GM23248 (cell line): ENCODE measurements around the gene YIF1B. TPM values are rescaled to one million over a fixed set of nuclear protein-coding genes. Genes with fewer than 3 reads are reported as not detected.
"Not testable (repeated sequence)": the region's sequence is repeated elsewhere in the genome, so short reads cannot be mapped to it uniquely, and the experiment has no call there.

ENCODE experiments used
- DNase-seq: peaks from one replicate; pipeline ENCODE4 v3.0.0-alpha.2; 2015
- H2AFZ ChIP-seq: fragments of 200-600 bp; sonication (generic); 2 replicates; pipeline ENCODE4 v1.6.1; 2016; ENCODE audit warnings: antibody characterized with exemption
- H3F3A ChIP-seq: fragments of 200-600 bp; sonication (generic); 2 replicates; pipeline ENCODE4 v1.6.1; 2016; ENCODE audit warnings: mild to moderate bottlenecking, antibody characterized with exemption, mixed run types; ENCODE audit not compliant: insufficient read depth
- H3K27ac ChIP-seq: fragments of 200-600 bp; sonication (generic); 2 replicates; pipeline ENCODE4 v1.5.1; 2016; ENCODE audit warnings: mild to moderate bottlenecking
- H3K27me3 ChIP-seq: fragments of 200-600 bp; sonication (generic); replicated peaks from 2 replicates; pipeline ENCODE4 v1.6.1; 2016; ENCODE audit warnings: mild to moderate bottlenecking; ENCODE audit not compliant: insufficient read depth
- H3K36me3 ChIP-seq: fragments of 200-600 bp; sonication (generic); 2 replicates; pipeline ENCODE4 v1.6.1; 2016; ENCODE audit warnings: low read depth, mild to moderate bottlenecking
- H3K4me1 ChIP-seq: fragments of 200-600 bp; sonication (generic); 2 replicates; pipeline ENCODE4 v1.6.1; 2016; ENCODE audit warnings: mild to moderate bottlenecking; ENCODE audit not compliant: insufficient read depth
- H3K4me2 ChIP-seq: fragments of 200-600 bp; sonication (generic); one replicate; pipeline ENCODE4 v1.6.1; 2016; ENCODE audit warnings: mild to moderate bottlenecking; ENCODE audit not compliant: unreplicated experiment
- H3K4me3 ChIP-seq: fragments of 200-600 bp; sonication (generic); 2 replicates; pipeline ENCODE4 v1.5.1; 2016; ENCODE audit warnings: mild to moderate bottlenecking
- H3K79me2 ChIP-seq: fragments of 200-600 bp; sonication (generic); 2 replicates; pipeline ENCODE4 v1.6.1; 2016; ENCODE audit warnings: mild to moderate bottlenecking; ENCODE audit not compliant: insufficient read depth
- H3K9ac ChIP-seq: fragments of 200-600 bp; sonication (generic); 2 replicates; pipeline ENCODE4 v1.6.1; 2016; ENCODE audit warnings: mild to moderate bottlenecking
- H3K9me2 ChIP-seq: fragments of 200-600 bp; sonication (generic); 2 replicates; pipeline ENCODE4 v1.6.1; 2016; ENCODE audit warnings: mixed run types, mild to moderate bottlenecking, moderate library complexity; ENCODE audit not compliant: insufficient read depth
- H3K9me3 ChIP-seq: fragments of 200-600 bp; sonication (generic); one replicate; pipeline ENCODE4 v1.6.1; 2017; ENCODE audit warnings: low read depth
- H4K20me1 ChIP-seq: fragments of 200-600 bp; sonication (generic); 2 replicates; pipeline ENCODE4 v1.6.0; 2016; ENCODE audit not compliant: insufficient read depth
- EZH2 ChIP-seq: fragments of 200-600 bp; sonication (generic); IDR thresholded peaks from 2 replicates; pipeline ENCODE4 v1.6.1; 2018; ENCODE audit warnings: antibody characterized with exemption, mild to moderate bottlenecking; ENCODE audit not compliant: insufficient read depth, poor library complexity, severe bottlenecking
- EZH2phosphoT487 ChIP-seq: fragments of 200-600 bp; sonication (generic); IDR thresholded peaks from 2 replicates; pipeline ENCODE4 v1.6.1; 2018; ENCODE audit warnings: antibody characterized with exemption, moderate library complexity, mild to moderate bottlenecking, low read depth; ENCODE audit not compliant: insufficient read depth
- WGBS, 2 experiments: methylation state at CpG; one replicate each; pipeline ENCODE4 v1.1.6; 2015 to 2017; ENCODE audit warnings: low lambda C conversion rate in 2 of 2, low coverage in 1 of 2; ENCODE audit errors: missing lambda C conversion rate in 2 of 2; 5-methylcytosine and 5-hydroxymethylcytosine counted together
- in situ Hi-C: fragments of 300-500 bp; cut with MboI; formaldehyde crosslinking; loops from 2 replicates; pipeline ENCODE4 v1.15.0; 2020
- polyA plus RNA-seq: library from polyadenylated mRNA; unstranded; fragments of >200 nt; fragmentation: Nextera tagmentation; extraction: Ambion mirVana; gene quantifications from 2 replicates; pipeline ENCODE4 v1.2.1, GENCODE V29; 2016
- total RNA-seq: library from RNA; depleted of rRNA; stranded (reverse); fragments of >200 nt; shearing (Covaris generic); gene quantifications from 2 replicates; pipeline ENCODE4 v1.2.3, GENCODE V29; 2014

YIF1B gene
- total and polyA plus RNA-seq, 2 experiments from 2014 or later: 162 to 191 TPM

- TF ChIP-seq EZH2phosphoT487: no peak
- no peak for TF ChIP-seq EZH2
- Histone ChIP-seq H3K4me1 (no peaks in the 10 kb centered on the region), H3K27me3 (no peaks in the 10 kb centered on the region; the same call in 1 of the 2 replicates), H3K27ac (no peak overlapping the region), H3K4me3 (no peak overlapping the region), H3F3A (no peaks in the 10 kb centered on the region), H3K9me2 (no peaks in the 10 kb centered on the region), H3K9ac (no peak overlapping the region), H3K36me3 (no peaks in the 10 kb centered on the region), H3K9me3 (no peaks in the 10 kb centered on the region), H3K4me2 (no peak overlapping the region), H3K79me2 (no peaks in the 10 kb centered on the region), H4K20me1 (no peaks in the 10 kb centered on the region), H2AFZ (no peak overlapping the region)
- in situ Hi-C loops: no loop called here
- WGBS, 2 experiments: 76 to 90% methylated on average over 3 of the region's 3 CpGs
- no peak for DNase-seq
These were observed 35.1 kb upstream of the YIF1B start for GRCh38 chr19:38350883-38351282.

GRCh38 chr19:38346837-38347236, 31.1 kb upstream of the YIF1B start:
- H3K79me2 ChIP-seq: no peaks in the 10 kb centered on the region
- 70 to 85% methylated on average over 4 of the region's 4 CpGs for WGBS, 2 experiments
- H3K9me3 ChIP-seq: no peaks in the 10 kb centered on the region
- no peaks in the 10 kb centered on the region for H3K36me3 ChIP-seq
- no peaks in the 10 kb centered on the region for H3K4me1 ChIP-seq
- TF ChIP-seq EZH2 (no peak), EZH2phosphoT487 (no peak)
- H3K9ac ChIP-seq: no peak overlapping the region
- H4K20me1 ChIP-seq: no peaks in the 10 kb centered on the region
- H3K9me2 ChIP-seq: no peaks in the 10 kb centered on the region
- H3K27ac ChIP-seq: no peak overlapping the region
- no peaks in the 10 kb centered on the region for H3F3A ChIP-seq
- no peak for DNase-seq
- in situ Hi-C loops: no loop called here
- H3K4me2 ChIP-seq: no peak overlapping the region
- H3K4me3 ChIP-seq: no peak overlapping the region
- no peak overlapping the region for H2AFZ ChIP-seq
- H3K27me3 ChIP-seq: no peaks in the 10 kb centered on the region

GRCh38 chr19:38340927-38341326, 25.2 kb upstream of the YIF1B start:
- Histone ChIP-seq H3K4me3 (no peak overlapping the region), H3F3A (no peaks in the 10 kb centered on the region), H2AFZ (no peak overlapping the region), H4K20me1 (no peaks in the 10 kb centered on the region), H3K9me2 (no peaks in the 10 kb centered on the region), H3K79me2 (no peaks in the 10 kb centered on the region), H3K4me1 (no peaks in the 10 kb centered on the region), H3K9me3 (no peaks in the 10 kb centered on the region), H3K36me3 (no peaks in the 10 kb centered on the region), H3K27ac (no peak overlapping the region), H3K9ac (no peak overlapping the region), H3K4me2 (no peak overlapping the region), H3K27me3 (no peaks in the 10 kb centered on the region)
- DNase-seq: no peak
- in situ Hi-C loops: no loop called here
- 83 to 93% methylated on average over 2 of the region's 2 CpGs for WGBS, 2 experiments
- TF ChIP-seq EZH2 (no peak), EZH2phosphoT487 (no peak)

GRCh38 chr19:38339011-38339410, 23.3 kb upstream of the YIF1B start:
- WGBS, 2 experiments: 64 to 65% methylated on average over 4 of the region's 4 CpGs
- H4K20me1 ChIP-seq, in situ Hi-C loops: not testable (repeated sequence)

GRCh38 chr19:38337360-38337653, 21.6 kb upstream of the YIF1B start:
- no peaks in the 10 kb centered on the region for H3K79me2 ChIP-seq
- no peaks in the 10 kb centered on the region for H3K9me3 ChIP-seq
- 77% methylated on average over 10 of the region's 10 CpGs for WGBS, 2 experiments
- in situ Hi-C loops: no loop called here
- 0 out of 2 replicates have a peak overlapping the region, but pooled peaks have one; percentile 99 for H2AFZ ChIP-seq
- no peaks in the 10 kb centered on the region for H3K4me1 ChIP-seq
- no peak for DNase-seq
- H3K27me3 ChIP-seq: no peaks in the 10 kb centered on the region
- H3K4me2 ChIP-seq: peak overlapping the region; percentile 93
- H3F3A ChIP-seq: no peaks in the 10 kb centered on the region
- no peaks in the 10 kb centered on the region for H3K9me2 ChIP-seq
- H3K9ac ChIP-seq: no peak overlapping the region
- H3K36me3 ChIP-seq: no peaks in the 10 kb centered on the region
- H3K27ac ChIP-seq: no peak overlapping the region
- H4K20me1 ChIP-seq: no peaks in the 10 kb centered on the region
- H3K4me3 ChIP-seq: peak overlapping the region; percentile 87
- TF ChIP-seq EZH2phosphoT487: no peak
- TF ChIP-seq EZH2: no peak

More at GRCh38 chr19:38339011-38339410, 23.3 kb upstream of the YIF1B start:
- H3K9me3 ChIP-seq, DNase-seq, H3K36me3 ChIP-seq, H3K27ac ChIP-seq, H2AFZ ChIP-seq, H3F3A ChIP-seq, H3K9ac ChIP-seq, H3K4me2 ChIP-seq, H3K4me1 ChIP-seq, H3K4me3 ChIP-seq, H3K79me2 ChIP-seq, H3K9me2 ChIP-seq, H3K27me3 ChIP-seq: not testable (repeated sequence)
